K562 (cell line): ENCODE measurements around the gene RALA. TPM values are rescaled to one million over a fixed set of nuclear protein-coding genes. Genes with fewer than 3 reads are reported as not detected.

Experiments used
- CEBPZ ChIP-seq: fragments of 150-350 bp; IDR thresholded peaks from 2 replicates; pipeline ENCODE4 v1.6.1; 2014; ENCODE audit warnings: low read depth, mild to moderate bottlenecking, low read length, borderline replicate concordance
- FIP1L1 ChIP-seq: fragments of 200-400 bp; formaldehyde crosslinking; IDR thresholded peaks from 2 replicates; pipeline ENCODE4 v1.6.1; 2018; ENCODE audit warnings: mild to moderate bottlenecking, low read depth, low read length; ENCODE audit not compliant: poor library complexity, severe bottlenecking
- FOXK2 ChIP-seq, 2 experiments: fragments of 450-650 bp; IDR thresholded peaks in 1 of 2; conservative IDR thresholded peaks in 1 of 2; 2 replicates each; pipeline ENCODE4 v1.6.1; 2016; ENCODE audit warnings: low read depth in 2 of 2, mild to moderate bottlenecking in 1 of 2
- HMBOX1 ChIP-seq: sonication (generic); IDR thresholded peaks from 2 replicates; pipeline ENCODE4 v1.6.1; 2016
- MEF2D ChIP-seq: conservative IDR thresholded peaks from 2 replicates; pipeline ENCODE4 v1.6.1; 2016; ENCODE audit warnings: low read depth, missing genetic modification characterization, missing compliant biosample characterization
- NCOA2 ChIP-seq, 2 experiments: fragments of 450-650 bp; IDR thresholded peaks; 2 replicates each; pipeline ENCODE4 v1.6.1; 2018; ENCODE audit warnings: mild to moderate bottlenecking in 2 of 2, moderate library complexity in 1 of 2; ENCODE audit not compliant: partially characterized antibody in 2 of 2
- POLR3G ChIP-seq: IDR thresholded peaks from 2 replicates; pipeline ENCODE4 v1.6.1; 2011; ENCODE audit not compliant: insufficient read length, insufficient replicate concordance; ENCODE audit errors: extremely low read depth
- PTRF ChIP-seq: fragments of 450-650 bp; IDR thresholded peaks from 2 replicates; pipeline ENCODE4 v1.6.1; 2016; ENCODE audit warnings: mild to moderate bottlenecking, missing genetic modification characterization, missing compliant biosample characterization
- RUNX1 ChIP-seq: sonication (generic); IDR thresholded peaks from 2 replicates; pipeline ENCODE4 v1.6.1; 2016; ENCODE audit warnings: antibody characterized with exemption, low read depth
- SIRT6 ChIP-seq: IDR thresholded peaks from one replicate; pipeline ENCODE4 v1.6.1; 2012; ENCODE audit warnings: low read depth, mild to moderate bottlenecking, control low read depth, inconsistent platforms, low read length, moderate library complexity
- SRF ChIP-seq, 2 experiments: fragments of 250-450, 450-650 bp in 1 of 2; sonication (Bioruptor Pico) in 1 of 2; sonication (generic) in 1 of 2; formaldehyde crosslinking; IDR thresholded peaks; 2 replicates each; pipeline versions ENCODE4 v1.5.0 to v1.5.1; 2020 to 2022; ENCODE audit warnings: mild to moderate bottlenecking in 1 of 2, missing genetic modification reagents in 1 of 2
- ZBTB5 ChIP-seq: fragments of 450-650 bp; IDR thresholded peaks from 2 replicates; pipeline ENCODE4 v1.6.1; 2017; ENCODE audit warnings: antibody characterized with exemption
- ZNF280A ChIP-seq: fragments of 450-650 bp; IDR thresholded peaks from 2 replicates; pipeline ENCODE4 v1.6.1; 2018; ENCODE audit warnings: mild to moderate bottlenecking, low read depth; ENCODE audit not compliant: partially characterized antibody
- ZNF280B ChIP-seq: fragments of 250-450 bp; sonication (Bioruptor Pico); IDR thresholded peaks from 2 replicates; pipeline ENCODE4 v1.5.1; 2021; ENCODE audit warnings: mild to moderate bottlenecking
- ZNF766 ChIP-seq: fragments of 200-800 bp; sonication (Bioruptor generic); conservative IDR thresholded peaks from 2 replicates; pipeline ENCODE4 v1.6.1; 2016; ENCODE audit warnings: missing genetic modification characterization, missing compliant biosample characterization
- polyA plus RNA-seq, 8 experiments: library from polyadenylated mRNA; depleted of rRNA in 4 of 8; stranded (reverse) in 5 of 8; unstranded in 3 of 8; fragments of >200 nt; fragmentation: Nextera tagmentation in 2 of 8; fragmentation: Illumina TruSeq in 1 of 8; extraction: Ambion mirVana in 2 of 8; extraction: Trizol in 1 of 8; gene quantifications; 2 replicates each; pipeline versions ENCODE4 v1.2.1 to v1.2.3, GENCODE V29; 2011 to 2014; ENCODE audit warnings: inconsistent platforms in 1 of 8, missing spikeins in 1 of 8
- total RNA-seq, 7 experiments: library from RNA; depleted of rRNA in 6 of 7; stranded (reverse); fragments of >200 nt in 6 of 7; fragmentation: Illumina TruSeq in 2 of 7; extraction: Trizol in 2 of 7; gene quantifications; 2 replicates each; pipeline versions ENCODE4 v1.2.1 to v1.2.3, GENCODE V29; 2011 to 2021; ENCODE audit warnings: low replicate concordance in 1 of 7

Gene RALA
- total and polyA plus RNA-seq, 9 of the 15 experiments (the other 6 are each of a cell fraction or from before 2014, with no cell fraction given) = 7.2 to 28.0 (median 25.7) TPM

- no peak for TF ChIP-seq CEBPZ
- no peak for TF ChIP-seq SIRT6
- TF ChIP-seq RUNX1 = no peak
- TF ChIP-seq POLR3G = no peak
- TF ChIP-seq SRF (CRISPR knock-in tag; IDR thresholded peaks at IDR 0.05) = no peak
- TF ChIP-seq ZNF280A = no peak
- no peak for TF ChIP-seq ZNF280B (CRISPR knock-in tag)
- peak; percentile 91 to 93 for TF ChIP-seq FOXK2 (conservative IDR thresholded peaks at IDR 0.05 in 1 of 2, IDR thresholded peaks at IDR 0.05 in 1 of 2; ENCODE audit: low read depth in 2 of 2)
- TF ChIP-seq ZNF766 = 0 out of 2 replicates have a peak, but pooled peaks have one; percentile 59
- peak; percentile 72 for TF ChIP-seq MEF2D
- TF ChIP-seq FIP1L1 = no peak
- TF ChIP-seq HMBOX1 = 0 out of 2 replicates have a peak, but pooled peaks have one; percentile 5
- TF ChIP-seq NCOA2 (IDR thresholded peaks at IDR 0.05; ENCODE audit: partially characterized antibody in 2 of 2) = no peak
- TF ChIP-seq PTRF = no peak
- TF ChIP-seq ZBTB5 = no peak
Measured at GRCh38 chr7:39589323-39590111, 33.9 kb upstream of the RALA start (continued).
